Erythroblast (primary cell): Measurements from ENCODE around the gene JAZF1.

Experiments used
- GATA1 ChIP-seq: IDR thresholded peaks from 2 replicates; pipeline ENCODE4 v1.6.1; 2011; ENCODE audit warnings: low read depth, mild to moderate bottlenecking, control low read depth, low read length, moderate library complexity
- POLR2A ChIP-seq: IDR thresholded peaks from 2 replicates; pipeline ENCODE4 v1.6.1; 2011; ENCODE audit warnings: mild to moderate bottlenecking, low read length

- TF ChIP-seq POLR2A (no peak), GATA1 (no peak)
Observed at GRCh38 chr7:27860800-27861199, 319.8 kb downstream of the JAZF1 start.
